HUES6 (cell line): ENCODE data around the gene TTC6.
"Not testable (repeated sequence)": the region's sequence is repeated elsewhere in the genome, so short reads cannot be mapped to it uniquely, and the experiment has no call there.

Source experiments
- H3K27ac ChIP-seq: 2 replicates; pipeline ENCODE4 v1.7.0; 2013; ENCODE audit warnings: low read depth, mild to moderate bottlenecking, low read length, inconsistent platforms
- H3K27me3 ChIP-seq: 2 replicates; pipeline ENCODE4 v1.6.1; 2013; ENCODE audit warnings: low read length; ENCODE audit not compliant: control insufficient read depth, insufficient read depth
- H3K36me3 ChIP-seq: 2 replicates; pipeline ENCODE4 v1.6.1; 2013; ENCODE audit warnings: low read length; ENCODE audit not compliant: control insufficient read depth, insufficient read depth
- H3K4me1 ChIP-seq: 2 replicates; pipeline ENCODE4 v1.6.1; 2013; ENCODE audit warnings: low read length; ENCODE audit not compliant: control insufficient read depth, insufficient read depth
- H3K4me3 ChIP-seq: 2 replicates; pipeline ENCODE4 v1.5.1; 2013; ENCODE audit warnings: low read depth, low read length
- H3K9ac ChIP-seq: one replicate; pipeline ENCODE4 v1.6.1; 2013; ENCODE audit warnings: mild to moderate bottlenecking, low read length
- H3K9me3 ChIP-seq: 2 replicates; pipeline ENCODE4 v1.6.1; 2013; ENCODE audit warnings: low read depth, low read length; ENCODE audit not compliant: control insufficient read depth, insufficient read depth

TTC6 gene, protein sequence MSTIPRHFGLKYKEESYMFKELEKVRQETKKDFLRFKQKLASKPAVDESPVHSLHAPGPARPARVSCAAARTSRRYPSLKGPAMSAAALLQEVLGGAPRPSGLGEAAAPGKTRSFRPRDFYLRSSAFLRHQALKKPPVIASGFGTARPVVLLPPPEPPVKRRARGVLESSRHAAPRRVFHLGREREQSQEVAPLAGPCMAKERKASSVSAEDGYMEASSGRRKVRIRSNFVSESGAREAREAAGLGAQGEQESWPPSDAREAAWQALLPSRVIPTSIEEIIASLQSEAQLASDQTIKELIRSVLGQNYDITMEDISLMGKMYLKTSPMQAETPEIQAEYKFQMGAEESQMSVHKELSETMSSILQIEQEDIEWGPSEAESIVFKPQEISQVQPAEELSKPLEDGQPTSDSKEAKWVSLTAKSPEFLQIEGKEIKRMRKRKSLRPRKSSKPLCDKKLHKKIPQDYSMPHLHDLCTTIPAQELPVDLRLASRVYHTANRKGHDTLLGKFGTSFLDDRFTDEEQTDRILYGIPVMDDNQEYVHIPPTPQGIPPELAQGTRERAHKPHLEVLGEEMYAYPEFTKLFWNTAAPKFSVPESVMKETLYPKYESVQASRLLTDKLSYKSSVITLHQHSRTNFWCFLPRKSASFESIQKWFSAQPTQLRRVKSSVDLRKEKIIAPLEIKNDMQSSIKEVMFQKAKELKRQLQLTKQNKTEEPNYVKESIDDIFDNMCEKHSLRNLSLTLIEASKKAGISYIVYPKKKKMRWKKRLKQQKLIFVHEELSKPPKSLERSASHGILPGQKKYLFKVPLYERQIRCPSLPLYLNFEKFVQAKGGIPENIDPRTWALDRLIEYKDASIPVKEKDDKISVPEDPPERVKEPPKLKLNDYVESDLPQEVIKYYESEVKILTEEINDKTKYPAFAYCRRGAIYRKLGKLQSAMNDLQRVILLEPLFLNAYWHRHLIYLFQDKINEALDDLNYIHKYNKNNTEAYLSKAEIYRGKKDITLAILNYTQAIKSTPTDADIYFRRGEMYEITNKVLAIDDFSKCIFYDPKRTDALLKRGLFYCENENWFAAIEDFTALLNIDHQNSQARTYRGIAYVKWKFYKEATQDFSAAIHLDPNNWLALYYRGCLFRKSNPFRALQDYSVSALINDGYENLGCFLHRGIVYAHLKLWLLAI (N-terminal part only)

DNA sequence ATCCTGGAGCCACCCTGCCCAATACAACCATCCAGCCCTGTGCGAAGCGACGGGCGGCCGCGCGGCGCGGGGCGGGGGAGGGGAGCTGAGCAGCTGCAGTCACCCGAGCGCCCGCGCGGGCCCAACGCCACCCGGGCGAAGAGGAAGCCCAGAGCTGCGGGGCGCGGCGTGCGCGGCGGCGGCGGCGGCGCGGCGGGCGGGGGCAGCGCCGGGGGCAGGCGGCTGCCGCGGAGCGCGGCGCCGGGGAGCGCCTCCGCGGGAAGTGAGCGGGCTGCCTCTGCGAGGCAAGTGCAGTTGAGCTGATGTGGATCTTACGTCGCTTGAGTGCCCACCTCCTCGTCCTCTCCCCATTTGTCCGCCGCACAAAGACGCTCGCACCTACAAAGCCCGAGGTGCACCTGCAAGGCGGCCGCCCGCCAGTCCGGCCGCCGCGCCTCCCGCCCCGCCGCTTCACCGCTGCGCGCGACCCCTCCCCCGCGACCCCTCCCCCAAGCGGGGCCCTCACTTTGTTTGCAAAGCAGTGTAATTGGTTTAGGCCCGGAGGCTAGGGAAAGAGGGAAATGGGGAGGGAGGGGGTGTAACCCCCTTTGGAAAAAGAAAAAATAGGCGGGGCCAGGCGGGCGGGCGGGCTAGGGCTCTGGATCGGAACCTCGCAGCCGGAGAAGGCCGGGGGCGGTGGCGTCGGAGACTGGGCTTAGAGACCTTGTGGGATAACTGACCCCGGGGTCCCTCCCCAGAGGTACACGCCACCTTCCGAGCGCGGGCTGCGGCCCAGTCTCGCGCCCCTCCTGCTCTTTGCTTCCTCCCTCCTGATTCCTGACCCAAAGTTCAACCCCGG, at the start of gene TTC6, which contains the start of gene FOXA1:
Gene TTC6, plus strand, starts transcription at position 659 of the 838 bp plus-strand sequence. CDS start 26,436 bp downstream, outside the sequence.
Gene FOXA1, minus strand, starts transcription at position 279 of the 838 bp plus-strand sequence. Its CDS starts 277 bp downstream, at position 2.
- H3K27ac ChIP-seq = no peak within 1 kb of the TSS
- no peaks in the 10 kb centered on the region for H3K9me3 ChIP-seq
- H3K27me3 ChIP-seq = peaks cover 100% of the 10 kb centered on the region
- no peaks in the 10 kb centered on the region for H3K36me3 ChIP-seq
- H3K4me1 ChIP-seq = peaks cover 23% of the 10 kb centered on the region
- H3K9ac ChIP-seq = no peak within 1 kb of the TSS
- peak within 1 kb of the TSS; percentile 54 for H3K4me3 ChIP-seq

DNA sequence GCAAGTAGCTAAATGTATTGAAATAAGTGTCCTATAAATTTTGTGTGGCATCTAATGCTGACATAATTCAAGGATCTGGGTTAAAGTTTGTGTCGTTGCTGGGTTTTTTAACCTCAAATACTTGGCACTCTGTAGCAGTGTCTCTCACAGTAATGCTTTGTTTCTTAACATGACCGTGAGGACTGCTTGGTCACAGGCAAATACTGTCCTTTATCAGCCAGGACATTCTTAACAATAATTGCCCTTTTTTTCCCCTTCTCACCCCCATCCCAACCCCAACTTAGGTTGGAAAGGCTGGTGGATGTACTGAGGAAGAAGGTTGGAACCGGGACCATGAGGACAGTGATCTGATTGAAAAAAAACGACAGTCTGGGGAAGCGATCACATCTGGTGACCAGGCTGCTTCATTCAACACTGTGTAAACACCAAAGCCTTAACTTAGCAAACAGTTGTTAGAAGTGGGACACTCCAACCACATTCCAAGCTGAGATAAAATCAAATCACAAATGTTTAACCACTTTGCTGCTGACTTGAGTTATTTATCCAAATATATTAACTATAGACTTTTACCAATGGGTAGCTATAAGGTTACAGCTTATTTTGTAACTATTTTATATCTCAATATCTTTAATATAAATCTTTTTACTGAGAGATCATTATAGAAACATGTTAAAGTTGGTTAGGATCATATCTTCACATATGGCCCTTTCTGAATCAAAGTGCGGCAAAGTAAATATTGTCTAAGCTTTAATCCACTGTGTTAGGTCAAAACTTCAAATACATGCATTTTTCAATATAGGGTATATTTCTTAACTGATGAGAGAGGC, 48.6 kb upstream of the TTC6 start:
- no peaks in the 10 kb centered on the region for H3K36me3 ChIP-seq
- H3K4me3 ChIP-seq = no peak overlapping the region
- H3K27ac ChIP-seq = no peak overlapping the region
- no peaks in the 10 kb centered on the region for H3K9me3 ChIP-seq
- no peak overlapping the region for H3K9ac ChIP-seq
- H3K27me3 ChIP-seq = no peaks in the 10 kb centered on the region
- no peaks in the 10 kb centered on the region for H3K4me1 ChIP-seq

DNA sequence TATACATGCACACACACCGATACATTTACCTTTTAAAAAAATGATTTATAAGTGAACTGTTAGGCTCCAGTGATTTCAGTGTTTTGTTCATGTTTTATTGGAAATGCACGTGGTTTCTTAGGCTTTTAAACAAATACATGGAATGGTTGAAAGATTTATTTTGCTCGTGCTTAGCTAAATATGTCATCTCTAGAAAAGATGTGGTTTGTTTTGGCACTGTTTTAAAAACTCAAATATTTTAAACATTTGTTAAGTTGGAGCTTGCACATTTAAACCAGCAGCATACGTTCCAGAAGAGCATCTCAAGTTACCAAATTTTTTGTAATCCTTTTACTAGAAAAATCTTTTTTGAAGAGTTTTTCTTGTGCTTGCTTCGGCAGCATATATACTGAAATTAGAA, 44.9 kb upstream of the TTC6 start:
- Histone ChIP-seq H3K9me3 (0 out of 2 replicates have a peak, but pooled peaks cover 4% of the 10 kb centered on the region), H3K4me3 (no peak overlapping the region), H3K27me3 (no peaks in the 10 kb centered on the region), H3K36me3 (no peaks in the 10 kb centered on the region), H3K9ac (no peak overlapping the region), H3K4me1 (no peaks in the 10 kb centered on the region), H3K27ac (no peak overlapping the region)

DNA sequence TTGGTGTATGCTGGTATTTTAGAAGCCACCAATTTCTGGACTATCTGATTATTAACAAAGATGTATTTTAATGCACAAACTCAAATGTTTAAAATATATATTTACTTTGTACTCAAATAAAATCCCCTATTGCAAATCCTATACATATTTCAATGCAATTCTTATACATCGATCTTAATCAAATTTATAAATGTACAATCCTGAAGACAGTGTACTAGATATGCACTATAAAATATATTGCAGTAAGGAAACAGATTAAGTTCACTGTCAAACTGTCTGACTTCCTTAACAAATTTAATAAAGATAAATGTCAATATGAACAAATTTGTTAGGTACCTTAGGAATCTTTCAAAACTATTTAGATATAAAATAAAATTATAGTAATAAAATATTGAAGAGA, 44.3 kb upstream of the TTC6 start:
- H3K4me1 ChIP-seq = no peaks in the 10 kb centered on the region
- H3K9me3 ChIP-seq = 0 out of 2 replicates have a peak, but pooled peaks cover 4% of the 10 kb centered on the region
- H3K4me3 ChIP-seq = no peak overlapping the region
- H3K27ac ChIP-seq = no peak overlapping the region
- H3K9ac ChIP-seq = no peak overlapping the region
- no peaks in the 10 kb centered on the region for H3K27me3 ChIP-seq
- H3K36me3 ChIP-seq = no peaks in the 10 kb centered on the region

DNA sequence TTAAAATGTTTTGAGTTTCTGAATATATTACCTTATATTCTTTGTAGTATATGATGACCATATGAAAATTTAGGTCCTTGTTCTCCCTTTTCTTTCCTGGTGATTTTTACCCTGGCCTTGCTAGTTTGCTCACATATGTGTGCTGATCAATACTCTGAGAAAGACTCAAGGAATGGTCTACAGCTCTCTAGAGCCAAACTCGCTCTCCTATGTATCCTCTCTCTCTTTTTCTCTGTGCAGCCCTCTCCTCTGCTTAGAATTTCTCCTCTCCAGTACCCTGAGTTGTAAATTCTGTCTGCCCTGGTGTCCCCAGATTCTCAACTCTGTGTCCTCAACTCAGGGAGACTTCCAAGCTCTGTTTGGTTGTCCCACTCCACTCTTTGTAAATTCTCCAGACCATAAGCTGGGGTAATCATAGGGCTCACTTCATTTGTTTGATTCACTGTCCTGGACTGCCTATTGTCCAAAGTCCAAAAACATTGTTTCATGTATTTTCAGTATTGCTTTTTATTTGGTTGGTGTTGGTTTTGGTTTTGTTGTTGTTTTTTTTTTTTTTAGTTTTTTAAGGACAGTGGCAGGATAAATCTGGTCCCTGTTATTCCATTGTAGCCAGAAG, 41.4 kb upstream of the TTC6 start:
- no peak overlapping the region for H3K27ac ChIP-seq
- H3K4me3 ChIP-seq = no peak overlapping the region
- no peaks in the 10 kb centered on the region for H3K4me1 ChIP-seq
- no peaks in the 10 kb centered on the region for H3K36me3 ChIP-seq
- no peaks in the 10 kb centered on the region for H3K27me3 ChIP-seq
- H3K9ac ChIP-seq = no peak overlapping the region
- H3K9me3 ChIP-seq = peaks cover 12% of the 10 kb centered on the region

DNA sequence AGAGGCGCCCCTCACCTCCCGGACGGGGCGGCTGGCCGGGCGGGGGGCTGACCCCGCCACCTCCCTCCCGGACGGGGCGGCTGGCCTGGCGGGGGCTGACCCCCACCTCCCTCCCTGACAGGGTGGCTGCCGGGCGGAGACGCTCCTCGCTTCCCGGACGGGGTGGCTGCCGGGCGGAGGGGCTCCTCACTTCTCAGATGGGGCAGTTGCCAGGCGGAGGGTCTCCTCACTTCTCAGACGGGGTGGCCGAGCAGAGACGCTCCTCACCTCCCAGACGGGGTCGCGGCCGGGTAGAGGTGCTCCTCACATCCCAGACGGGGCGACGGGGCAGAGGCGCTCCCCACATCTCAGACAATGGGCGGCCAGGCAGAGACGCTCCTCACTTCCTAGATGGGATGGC, 39.8 kb upstream of the TTC6 start:
- peaks cover 12% of the 10 kb centered on the region for H3K9me3 ChIP-seq
- not testable (repeated sequence) for H3K9ac ChIP-seq, H3K4me1 ChIP-seq, H3K27ac ChIP-seq, H3K4me3 ChIP-seq, H3K27me3 ChIP-seq, H3K36me3 ChIP-seq

DNA sequence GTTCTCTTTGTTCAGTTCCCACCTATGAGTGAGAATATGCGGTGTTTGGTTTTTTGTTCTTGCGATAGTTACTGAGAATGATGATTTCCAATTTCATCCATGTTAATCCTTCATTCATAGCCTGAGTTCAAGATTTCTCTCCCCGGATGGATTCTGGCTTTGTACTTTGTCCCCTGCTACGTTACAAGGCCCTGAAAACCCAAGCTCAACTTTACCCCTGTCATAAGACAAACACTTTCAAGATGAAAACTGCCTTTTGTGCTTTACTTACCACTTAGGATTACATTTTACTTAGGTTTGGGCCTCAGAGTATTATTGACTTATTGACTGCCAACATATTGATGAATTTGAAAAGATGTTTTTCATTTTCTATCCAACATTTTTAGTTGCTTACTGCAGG, 36.7 kb upstream of the TTC6 start:
- Histone ChIP-seq H3K27ac (no peak overlapping the region), H3K4me3 (no peak overlapping the region), H3K9me3 (peaks cover 12% of the 10 kb centered on the region), H3K36me3 (no peaks in the 10 kb centered on the region), H3K4me1 (no peaks in the 10 kb centered on the region; the same call in 1 of the 2 replicates), H3K9ac (no peak overlapping the region), H3K27me3 (no peaks in the 10 kb centered on the region)

DNA sequence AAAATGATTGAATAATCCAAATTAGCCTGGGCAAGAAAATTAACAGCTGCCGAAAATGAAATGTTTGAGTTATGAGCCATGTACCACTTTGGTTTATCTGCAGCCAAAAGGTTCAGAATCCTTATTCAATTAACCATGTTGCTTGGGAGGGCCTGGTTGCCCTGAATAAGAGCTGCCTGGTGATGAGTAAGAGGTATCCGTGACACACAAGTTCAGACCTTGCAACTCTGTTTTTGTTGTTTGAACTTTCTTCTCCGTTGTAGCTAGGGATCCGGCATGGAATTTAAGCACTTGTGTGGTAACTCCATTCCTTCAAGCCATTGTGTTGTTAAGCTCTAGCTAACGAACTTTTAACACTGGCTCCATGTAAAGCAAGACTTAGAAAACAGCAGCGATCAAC, 36.0 kb upstream of the TTC6 start:
- Histone ChIP-seq H3K27me3 (no peaks in the 10 kb centered on the region), H3K36me3 (no peaks in the 10 kb centered on the region), H3K27ac (no peak overlapping the region), H3K9me3 (peaks cover 7% of the 10 kb centered on the region), H3K9ac (no peak overlapping the region), H3K4me3 (no peak overlapping the region), H3K4me1 (no peaks in the 10 kb centered on the region; the same call in 1 of the 2 replicates)

DNA sequence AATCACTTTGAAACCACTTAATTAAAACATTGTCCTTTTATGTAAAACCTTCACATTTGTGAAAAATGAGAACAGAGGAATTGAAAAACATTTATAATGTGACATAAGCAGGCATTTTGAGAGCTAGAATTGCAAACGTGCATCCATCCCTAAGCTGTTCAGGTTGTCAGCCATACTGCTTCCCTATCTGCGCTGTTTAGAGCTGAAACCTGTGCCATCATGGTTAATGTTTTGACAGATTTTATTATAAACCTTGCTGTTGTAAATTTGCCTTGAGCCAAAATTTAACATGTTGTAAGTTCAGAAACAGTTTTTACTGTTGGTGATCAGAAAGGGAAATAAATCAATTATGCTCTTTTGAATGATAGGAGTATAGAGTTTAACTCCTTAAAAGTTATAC, 32.2 kb upstream of the TTC6 start:
- Histone ChIP-seq H3K4me3 (no peak overlapping the region), H3K4me1 (peaks cover 15% of the 10 kb centered on the region; the same call in 1 of the 2 replicates), H3K27ac (no peak overlapping the region), H3K27me3 (no peaks in the 10 kb centered on the region), H3K36me3 (no peaks in the 10 kb centered on the region), H3K9me3 (no peaks in the 10 kb centered on the region), H3K9ac (no peak overlapping the region)
